ENCODE measurements around the gene ARTN. TPM values are rescaled to one million over a fixed set of nuclear protein-coding genes. Genes with fewer than 3 reads are reported as not detected.

The ARTN gene
- total and polyA plus RNA-seq, 7 donors = 0.05 to 0.79 (median 0.43) TPM; not detected in 1

- Histone ChIP-seq H3K27ac (peak overlapping the region; percentile 99), H3K27me3 (ENCODE audit: insufficient read depth in 3 of 3, low read length in 2 of 3) (no peaks in the 10 kb centered on the region), H3K36me3 (ENCODE audit: insufficient read depth in 1 of 2, low read depth in 1 of 2) (peaks cover 0 to 52% of the 10 kb centered on the region in 2 donors), H3K4me1 (peaks cover 72% of the 10 kb centered on the region), H3K4me3 (peak overlapping the region; percentile 27), H3K9me3 (no peaks in the 10 kb centered on the region)
- TF ChIP-seq, protein P1, sequence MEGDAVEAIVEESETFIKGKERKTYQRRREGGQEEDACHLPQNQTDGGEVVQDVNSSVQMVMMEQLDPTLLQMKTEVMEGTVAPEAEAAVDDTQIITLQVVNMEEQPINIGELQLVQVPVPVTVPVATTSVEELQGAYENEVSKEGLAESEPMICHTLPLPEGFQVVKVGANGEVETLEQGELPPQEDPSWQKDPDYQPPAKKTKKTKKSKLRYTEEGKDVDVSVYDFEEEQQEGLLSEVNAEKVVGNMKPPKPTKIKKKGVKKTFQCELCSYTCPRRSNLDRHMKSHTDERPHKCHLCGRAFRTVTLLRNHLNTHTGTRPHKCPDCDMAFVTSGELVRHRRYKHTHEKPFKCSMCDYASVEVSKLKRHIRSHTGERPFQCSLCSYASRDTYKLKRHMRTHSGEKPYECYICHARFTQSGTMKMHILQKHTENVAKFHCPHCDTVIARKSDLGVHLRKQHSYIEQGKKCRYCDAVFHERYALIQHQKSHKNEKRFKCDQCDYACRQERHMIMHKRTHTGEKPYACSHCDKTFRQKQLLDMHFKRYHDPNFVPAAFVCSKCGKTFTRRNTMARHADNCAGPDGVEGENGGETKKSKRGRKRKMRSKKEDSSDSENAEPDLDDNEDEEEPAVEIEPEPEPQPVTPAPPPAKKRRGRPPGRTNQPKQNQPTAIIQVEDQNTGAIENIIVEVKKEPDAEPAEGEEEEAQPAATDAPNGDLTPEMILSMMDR (IDR thresholded peaks at IDR 0.05) = no peak
- intact Hi-C loops (cut with DNase I) = no loop called here
- ATAC-seq (no peak), DNase-seq (no peak)
- WGBS, 3 donors = 38 to 60% (median 45%) methylated on average over 8 of the region's 8 CpGs
Measured at GRCh38 chr1:43952731-43953346, 19.2 kb downstream of the ARTN start.

GRCh38 chr1:43953361-43953760 is 19.8 kb downstream of the ARTN start:
- Histone ChIP-seq H3K4me3 (peak overlapping the region; percentile 27), H3K27me3 (ENCODE audit: insufficient read depth in 3 of 3, low read length in 2 of 3) (no peaks in the 10 kb centered on the region), H3K27ac (no peak overlapping the region), H3K36me3 (ENCODE audit: insufficient read depth in 1 of 2, low read depth in 1 of 2) (peaks cover 0 to 57% of the 10 kb centered on the region in 2 donors), H3K9me3 (no peaks in the 10 kb centered on the region), H3K4me1 (peaks cover 67% of the 10 kb centered on the region)
- TF ChIP-seq, protein P1 (IDR thresholded peaks at IDR 0.05) = no peak
- DNase-seq (no peak), ATAC-seq (no peak)
- intact Hi-C loops (cut with DNase I) = no loop called here
- 61 to 73% (median 64%) methylated on average over 3 of the region's 3 CpGs for WGBS, 3 donors

GRCh38 chr1:43954036-43954435 is 20.4 kb downstream of the ARTN start:
- ATAC-seq (no peak), DNase-seq (no peak)
- WGBS, 3 donors = 72 to 81% (median 73%) methylated on average over 5 of the region's 5 CpGs
- H3K4me1 ChIP-seq = peaks cover 60% of the 10 kb centered on the region
- H3K27ac ChIP-seq = peak overlapping the region; percentile 44
- intact Hi-C loops (cut with DNase I) = no loop called here
- H3K9me3 ChIP-seq = no peaks in the 10 kb centered on the region
- no peak overlapping the region for H3K4me3 ChIP-seq
- TF ChIP-seq, protein P1 (IDR thresholded peaks at IDR 0.05) = no peak
- no peaks in the 10 kb centered on the region for H3K27me3 ChIP-seq (ENCODE audit: insufficient read depth in 3 of 3, low read length in 2 of 3)
- peaks cover 0 to 64% of the 10 kb centered on the region in 2 donors for H3K36me3 ChIP-seq (ENCODE audit: insufficient read depth in 1 of 2, low read depth in 1 of 2)

GRCh38 chr1:43956234-43956633 is 22.6 kb downstream of the ARTN start:
- H3K9me3 ChIP-seq = no peaks in the 10 kb centered on the region
- H3K36me3 ChIP-seq (ENCODE audit: insufficient read depth in 1 of 2, low read depth in 1 of 2) = peaks cover 0 to 67% of the 10 kb centered on the region in 2 donors
- intact Hi-C loops (cut with DNase I) = no loop called here
- no peak overlapping the region for H3K4me3 ChIP-seq
- DNase-seq = no peak
- no peaks in the 10 kb centered on the region for H3K27me3 ChIP-seq (ENCODE audit: insufficient read depth in 3 of 3, low read length in 2 of 3)
- WGBS, 3 donors = 91 to 95% (median 92%) methylated on average over 8 of the region's 8 CpGs
- no peak overlapping the region for H3K27ac ChIP-seq
- H3K4me1 ChIP-seq = peaks cover 38% of the 10 kb centered on the region
- TF ChIP-seq, protein P1 (IDR thresholded peaks at IDR 0.05) = no peak
- ATAC-seq = no peak

Data from psoas muscle (tissue), 8 donors.